Neural progenitor cell (in vitro differentiated cells): Measurements from ENCODE around the gene EXT2.

Experiments
- EZH2 ChIP-seq: fragments of 200-600 bp; sonication (generic); IDR thresholded peaks from 2 replicates; pipeline ENCODE4 v1.6.1; 2017; ENCODE audit warnings: antibody characterized with exemption, mild to moderate bottlenecking, moderate library complexity
- TF ChIP-seq, protein P1 (sequence below): fragments of 200-600 bp; sonication (generic); IDR thresholded peaks from 2 replicates; pipeline ENCODE4 v1.5.1; 2017; ENCODE audit warnings: antibody characterized with exemption, mild to moderate bottlenecking

DNA sequence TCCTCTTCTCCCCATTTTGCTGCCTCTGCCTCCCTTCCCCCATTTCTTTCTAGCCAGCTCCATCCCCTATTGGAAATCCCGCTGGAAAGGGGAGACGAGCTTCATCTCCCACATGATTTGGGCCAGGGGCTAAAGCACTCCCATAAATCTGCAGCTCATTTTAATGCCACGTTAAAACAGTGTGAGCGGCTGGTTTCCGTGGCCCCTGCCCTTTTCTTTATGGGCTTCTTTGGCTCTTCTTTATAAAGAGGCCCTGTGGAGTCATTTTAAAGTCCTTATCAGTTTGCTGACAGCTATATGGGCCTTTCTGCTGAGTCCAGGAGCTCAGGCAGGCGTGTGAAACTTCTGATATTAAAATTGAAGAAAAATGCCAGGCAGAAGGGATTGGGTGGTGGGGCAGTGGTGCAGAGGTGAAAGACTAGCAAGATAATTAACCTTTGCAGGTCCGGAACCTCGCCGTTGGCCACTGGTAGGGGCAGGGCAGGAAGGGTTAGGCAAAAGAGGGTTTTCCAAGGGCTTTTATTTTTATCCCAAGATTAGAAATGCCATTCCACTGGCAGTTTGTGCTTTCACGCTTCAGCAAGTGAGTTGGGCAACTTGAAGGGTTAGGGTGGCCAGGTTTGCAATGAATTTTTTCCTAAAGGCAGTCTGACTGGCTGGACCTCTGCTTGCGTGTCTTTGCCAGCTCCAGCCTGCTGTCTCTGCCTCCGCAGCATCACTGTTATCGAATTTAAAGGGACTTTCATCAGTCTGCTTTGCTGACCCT, 44.3 kb downstream of the EXT2 start:
- TF ChIP-seq, protein P1, sequence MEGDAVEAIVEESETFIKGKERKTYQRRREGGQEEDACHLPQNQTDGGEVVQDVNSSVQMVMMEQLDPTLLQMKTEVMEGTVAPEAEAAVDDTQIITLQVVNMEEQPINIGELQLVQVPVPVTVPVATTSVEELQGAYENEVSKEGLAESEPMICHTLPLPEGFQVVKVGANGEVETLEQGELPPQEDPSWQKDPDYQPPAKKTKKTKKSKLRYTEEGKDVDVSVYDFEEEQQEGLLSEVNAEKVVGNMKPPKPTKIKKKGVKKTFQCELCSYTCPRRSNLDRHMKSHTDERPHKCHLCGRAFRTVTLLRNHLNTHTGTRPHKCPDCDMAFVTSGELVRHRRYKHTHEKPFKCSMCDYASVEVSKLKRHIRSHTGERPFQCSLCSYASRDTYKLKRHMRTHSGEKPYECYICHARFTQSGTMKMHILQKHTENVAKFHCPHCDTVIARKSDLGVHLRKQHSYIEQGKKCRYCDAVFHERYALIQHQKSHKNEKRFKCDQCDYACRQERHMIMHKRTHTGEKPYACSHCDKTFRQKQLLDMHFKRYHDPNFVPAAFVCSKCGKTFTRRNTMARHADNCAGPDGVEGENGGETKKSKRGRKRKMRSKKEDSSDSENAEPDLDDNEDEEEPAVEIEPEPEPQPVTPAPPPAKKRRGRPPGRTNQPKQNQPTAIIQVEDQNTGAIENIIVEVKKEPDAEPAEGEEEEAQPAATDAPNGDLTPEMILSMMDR: no peak
- no peak for TF ChIP-seq EZH2
